ENCODE measurements around the gene CEP131.

DNA sequence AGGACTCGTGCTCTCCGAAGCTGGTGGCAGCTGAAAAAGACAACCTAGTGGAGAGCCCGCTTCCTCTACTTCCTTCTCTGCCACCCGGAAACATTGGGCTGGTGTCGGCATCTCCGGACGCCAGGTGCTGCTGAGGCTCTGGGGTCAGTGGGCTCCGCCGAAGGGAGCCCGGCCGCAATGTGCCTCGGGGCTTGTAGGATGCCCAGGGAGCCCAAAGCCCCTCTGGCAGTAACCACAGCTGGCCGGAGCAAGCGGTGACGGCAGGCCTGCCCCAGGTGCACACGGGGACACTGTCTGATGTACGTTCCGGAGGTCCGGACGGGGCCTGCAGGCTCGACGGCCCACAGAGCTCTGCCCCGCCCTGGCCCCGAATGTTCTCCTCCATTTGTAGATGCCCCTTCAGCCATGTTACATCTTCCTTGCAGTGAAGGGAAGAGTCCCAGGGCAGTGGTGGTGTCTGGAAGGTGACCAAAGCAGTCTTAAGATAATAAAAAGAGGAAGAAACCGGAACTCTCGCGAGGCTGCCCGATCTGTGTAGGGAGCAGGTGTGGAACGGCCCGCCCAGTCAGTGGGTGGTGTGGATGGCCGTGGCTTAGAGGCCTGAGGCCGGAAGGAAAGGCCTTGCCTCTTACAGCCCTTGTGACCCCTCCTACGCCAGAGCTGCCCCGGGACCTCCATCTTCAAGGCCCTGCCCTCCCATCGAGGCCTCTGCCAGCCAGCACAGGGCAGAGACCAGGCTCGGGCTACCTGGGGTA, 39.0 kb upstream of the CEP131 start:
- no peak for TF ChIP-seq POLR2A (IDR thresholded peaks at IDR 0.05)
- TF ChIP-seq, protein P1, sequence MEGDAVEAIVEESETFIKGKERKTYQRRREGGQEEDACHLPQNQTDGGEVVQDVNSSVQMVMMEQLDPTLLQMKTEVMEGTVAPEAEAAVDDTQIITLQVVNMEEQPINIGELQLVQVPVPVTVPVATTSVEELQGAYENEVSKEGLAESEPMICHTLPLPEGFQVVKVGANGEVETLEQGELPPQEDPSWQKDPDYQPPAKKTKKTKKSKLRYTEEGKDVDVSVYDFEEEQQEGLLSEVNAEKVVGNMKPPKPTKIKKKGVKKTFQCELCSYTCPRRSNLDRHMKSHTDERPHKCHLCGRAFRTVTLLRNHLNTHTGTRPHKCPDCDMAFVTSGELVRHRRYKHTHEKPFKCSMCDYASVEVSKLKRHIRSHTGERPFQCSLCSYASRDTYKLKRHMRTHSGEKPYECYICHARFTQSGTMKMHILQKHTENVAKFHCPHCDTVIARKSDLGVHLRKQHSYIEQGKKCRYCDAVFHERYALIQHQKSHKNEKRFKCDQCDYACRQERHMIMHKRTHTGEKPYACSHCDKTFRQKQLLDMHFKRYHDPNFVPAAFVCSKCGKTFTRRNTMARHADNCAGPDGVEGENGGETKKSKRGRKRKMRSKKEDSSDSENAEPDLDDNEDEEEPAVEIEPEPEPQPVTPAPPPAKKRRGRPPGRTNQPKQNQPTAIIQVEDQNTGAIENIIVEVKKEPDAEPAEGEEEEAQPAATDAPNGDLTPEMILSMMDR (IDR thresholded peaks at IDR 0.05) = no peak
